Measurements from ENCODE around the gene GKAP1.

- TF ChIP-seq CTCF (IDR thresholded peaks at IDR 0.05) (no peak), POLR2A (IDR thresholded peaks at IDR 0.05) (no peak)
Measured at GRCh38 chr9:83701769-83702168, 115.8 kb downstream of the GKAP1 start.

Measured in uterus (tissue), 2 donors.